Osteoblast (primary cell): ENCODE measurements around the gene POU2F1. TPM values are rescaled to one million over a fixed set of nuclear protein-coding genes. Genes with fewer than 3 reads are reported as not detected.

Experiments
- DNase-seq: peaks from one replicate; pipeline ENCODE4 v3.0.0; 2011; ENCODE audit warnings: low spot score, mixed read lengths; ENCODE audit not compliant: insufficient read length; ENCODE audit errors: missing footprints
- H2AFZ ChIP-seq: 2 replicates; pipeline ENCODE4 v1.6.0; 2011; ENCODE audit warnings: mild to moderate bottlenecking, low read length
- H3K27ac ChIP-seq: 2 replicates; pipeline ENCODE4 v1.5.1; 2011; ENCODE audit warnings: mild to moderate bottlenecking, low read depth, low read length, moderate library complexity
- H3K27me3 ChIP-seq: 2 replicates; pipeline ENCODE4 v1.6.0; 2012; ENCODE audit warnings: mild to moderate bottlenecking, control low read depth, inconsistent platforms, low read length, moderate library complexity; ENCODE audit not compliant: insufficient read depth
- H3K36me3 ChIP-seq: 2 replicates; pipeline ENCODE4 v1.5.1; 2011; ENCODE audit warnings: mild to moderate bottlenecking, low read length, control low read depth, moderate library complexity; ENCODE audit not compliant: insufficient read depth
- H3K4me1 ChIP-seq: 2 replicates; pipeline ENCODE4 v1.5.1; 2011; ENCODE audit warnings: mild to moderate bottlenecking, low read length, control low read depth, moderate library complexity; ENCODE audit not compliant: insufficient read depth
- H3K4me2 ChIP-seq: 2 replicates; pipeline ENCODE4 v1.6.0; 2011; ENCODE audit warnings: mild to moderate bottlenecking, low read length; ENCODE audit not compliant: insufficient read depth
- H3K4me3 ChIP-seq: fragments of 200-600 bp; sonication (generic); 3 replicates; pipeline ENCODE4 v1.5.1; 2012; ENCODE audit warnings: mild to moderate bottlenecking, low read length, inconsistent platforms; ENCODE audit not compliant: insufficient read depth
- H3K79me2 ChIP-seq: 2 replicates; pipeline ENCODE4 v1.6.0; 2012; ENCODE audit warnings: mild to moderate bottlenecking, low read length, control low read depth, inconsistent platforms; ENCODE audit not compliant: insufficient read depth
- H3K9me3 ChIP-seq: 2 replicates; pipeline ENCODE4 v1.5.1; 2011; ENCODE audit warnings: low read depth, low read length, control low read depth
- H4K20me1 ChIP-seq: 2 replicates; pipeline ENCODE4 v1.6.0; 2012; ENCODE audit warnings: mild to moderate bottlenecking, low read length, control low read depth; ENCODE audit not compliant: insufficient read depth
- total RNA-seq: library from RNA; depleted of rRNA; stranded (reverse); fragments of >200 nt; gene quantifications from 2 replicates; pipeline ENCODE4 v1.2.3, GENCODE V29; 2012
- TF ChIP-seq, protein P1 (sequence below): IDR thresholded peaks from 2 replicates; pipeline ENCODE4 v1.5.1; 2011; ENCODE audit warnings: mild to moderate bottlenecking, low read depth, low read length, moderate library complexity; ENCODE audit errors: extremely low read depth

Gene POU2F1
- total RNA-seq, 1 donor = 11.6 TPM

DNA sequence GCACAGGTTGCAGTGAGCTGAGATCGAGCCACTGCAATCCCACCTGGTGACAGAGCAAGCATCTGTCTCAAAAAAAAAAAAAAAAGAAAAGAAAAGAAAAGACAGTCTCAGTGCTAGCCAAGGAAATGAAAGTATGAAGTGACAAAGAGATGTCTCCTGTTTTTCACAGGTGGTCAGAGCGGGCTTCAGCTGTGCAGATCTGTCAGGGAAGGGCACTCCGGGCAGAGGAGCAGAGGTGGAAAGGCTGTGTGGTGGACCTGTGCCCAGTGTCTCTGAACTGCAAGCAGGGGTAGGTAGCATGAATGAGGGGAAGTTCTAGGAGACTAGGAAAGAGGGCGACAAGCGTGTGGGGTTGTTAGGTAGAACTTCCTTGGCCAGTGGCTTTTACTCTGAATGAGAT is 230.2 kb downstream of the POU2F1 start:
- H3K27me3 ChIP-seq = no peaks in the 10 kb centered on the region
- no peak overlapping the region for H3K4me2 ChIP-seq
- DNase-seq = no peak
- no peak overlapping the region for H3K4me3 ChIP-seq
- no peaks in the 10 kb centered on the region for H3K9me3 ChIP-seq
- no peaks in the 10 kb centered on the region for H4K20me1 ChIP-seq
- H3K36me3 ChIP-seq = no peaks in the 10 kb centered on the region
- H2AFZ ChIP-seq = no peak overlapping the region
- no peaks in the 10 kb centered on the region for H3K4me1 ChIP-seq
- H3K79me2 ChIP-seq = no peaks in the 10 kb centered on the region
- no peak overlapping the region for H3K27ac ChIP-seq
- TF ChIP-seq, protein P1, sequence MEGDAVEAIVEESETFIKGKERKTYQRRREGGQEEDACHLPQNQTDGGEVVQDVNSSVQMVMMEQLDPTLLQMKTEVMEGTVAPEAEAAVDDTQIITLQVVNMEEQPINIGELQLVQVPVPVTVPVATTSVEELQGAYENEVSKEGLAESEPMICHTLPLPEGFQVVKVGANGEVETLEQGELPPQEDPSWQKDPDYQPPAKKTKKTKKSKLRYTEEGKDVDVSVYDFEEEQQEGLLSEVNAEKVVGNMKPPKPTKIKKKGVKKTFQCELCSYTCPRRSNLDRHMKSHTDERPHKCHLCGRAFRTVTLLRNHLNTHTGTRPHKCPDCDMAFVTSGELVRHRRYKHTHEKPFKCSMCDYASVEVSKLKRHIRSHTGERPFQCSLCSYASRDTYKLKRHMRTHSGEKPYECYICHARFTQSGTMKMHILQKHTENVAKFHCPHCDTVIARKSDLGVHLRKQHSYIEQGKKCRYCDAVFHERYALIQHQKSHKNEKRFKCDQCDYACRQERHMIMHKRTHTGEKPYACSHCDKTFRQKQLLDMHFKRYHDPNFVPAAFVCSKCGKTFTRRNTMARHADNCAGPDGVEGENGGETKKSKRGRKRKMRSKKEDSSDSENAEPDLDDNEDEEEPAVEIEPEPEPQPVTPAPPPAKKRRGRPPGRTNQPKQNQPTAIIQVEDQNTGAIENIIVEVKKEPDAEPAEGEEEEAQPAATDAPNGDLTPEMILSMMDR = no peak

DNA sequence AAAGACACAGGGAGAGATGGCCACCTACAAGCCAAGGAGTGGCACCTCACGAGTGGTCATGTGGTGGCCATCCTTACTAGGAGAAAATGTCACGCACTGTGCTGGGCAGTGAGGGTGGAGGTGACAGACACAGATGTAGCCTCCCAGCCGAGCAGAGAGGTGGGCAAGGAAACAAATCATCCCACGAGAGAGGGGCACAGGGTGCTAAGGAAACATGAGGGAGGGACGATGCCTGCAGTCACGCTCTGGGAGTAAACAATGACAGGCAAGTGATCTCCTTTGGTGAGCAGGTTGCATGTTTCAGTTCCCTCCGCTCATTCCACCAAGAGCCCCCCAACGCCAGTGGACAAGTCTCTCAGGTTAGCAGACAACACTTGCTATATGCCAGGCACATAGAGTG is 231.8 kb downstream of the POU2F1 start:
- H3K4me2 ChIP-seq = no peak overlapping the region
- TF ChIP-seq, protein P1 = no peak
- no peak overlapping the region for H3K27ac ChIP-seq
- no peaks in the 10 kb centered on the region for H4K20me1 ChIP-seq
- no peaks in the 10 kb centered on the region for H3K9me3 ChIP-seq
- no peaks in the 10 kb centered on the region for H3K27me3 ChIP-seq
- H3K36me3 ChIP-seq = no peaks in the 10 kb centered on the region
- H3K79me2 ChIP-seq = no peaks in the 10 kb centered on the region
- no peak overlapping the region for H2AFZ ChIP-seq
- DNase-seq = no peak
- H3K4me1 ChIP-seq = no peaks in the 10 kb centered on the region
- H3K4me3 ChIP-seq = no peak overlapping the region

DNA sequence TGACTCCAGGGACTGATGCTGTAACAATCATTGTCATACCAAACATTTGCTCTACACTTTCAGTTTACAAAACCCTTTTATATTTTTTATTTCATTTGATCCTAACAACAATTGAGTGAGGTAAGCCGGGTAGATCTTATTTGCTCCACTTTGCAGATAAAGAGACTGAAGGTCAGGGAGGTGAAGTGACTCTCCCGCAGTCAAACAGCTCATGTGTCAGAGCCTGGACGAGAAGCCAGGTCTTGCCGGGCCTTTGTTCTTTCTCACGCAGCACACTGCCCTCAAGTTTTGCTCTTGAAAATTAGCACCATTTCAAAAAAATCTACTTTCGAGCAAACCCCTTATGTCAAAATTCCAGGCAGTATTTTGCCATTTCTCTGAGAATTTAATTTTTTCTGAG is 232.4 kb downstream of the POU2F1 start:
- no peaks in the 10 kb centered on the region for H3K9me3 ChIP-seq
- no peak overlapping the region for H3K27ac ChIP-seq
- TF ChIP-seq, protein P1 = no peak
- no peak overlapping the region for H3K4me2 ChIP-seq
- H3K27me3 ChIP-seq = no peaks in the 10 kb centered on the region
- DNase-seq = no peak
- H2AFZ ChIP-seq = no peak overlapping the region
- no peaks in the 10 kb centered on the region for H3K4me1 ChIP-seq
- H3K4me3 ChIP-seq = no peak overlapping the region
- H3K36me3 ChIP-seq = no peaks in the 10 kb centered on the region
- H3K79me2 ChIP-seq = no peaks in the 10 kb centered on the region
- H4K20me1 ChIP-seq = no peaks in the 10 kb centered on the region

DNA sequence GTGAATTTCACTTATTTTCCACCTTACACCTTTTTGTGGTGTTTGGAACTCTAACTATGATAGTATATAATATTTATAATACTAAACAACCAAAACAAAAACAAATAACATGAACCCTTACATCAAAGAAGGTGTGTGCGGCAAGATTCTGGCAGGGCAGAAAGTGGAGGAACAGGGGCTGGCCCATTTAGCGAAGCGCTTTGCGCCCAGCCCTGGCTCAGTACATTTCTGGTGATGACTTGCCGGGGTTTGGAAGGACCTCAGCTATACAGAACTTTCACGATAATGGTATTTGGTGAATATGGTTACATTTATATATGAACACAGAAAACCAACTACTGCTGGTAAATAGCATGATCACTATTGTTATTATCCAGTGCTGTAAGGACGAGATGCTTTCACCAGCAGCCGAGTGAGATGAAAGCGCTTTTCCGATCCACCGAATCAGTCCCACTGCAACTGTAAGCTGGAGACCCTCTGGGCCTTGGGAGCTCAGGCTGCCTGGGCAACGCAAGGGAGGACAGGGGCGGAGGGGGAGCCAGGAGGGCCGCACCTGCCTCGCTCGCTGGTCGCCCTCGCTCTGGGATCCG is 233.7 kb downstream of the POU2F1 start:
- H3K36me3 ChIP-seq = no peaks in the 10 kb centered on the region
- no peaks in the 10 kb centered on the region for H3K9me3 ChIP-seq
- H3K27ac ChIP-seq = no peak overlapping the region
- H4K20me1 ChIP-seq = no peaks in the 10 kb centered on the region
- no peak for DNase-seq
- TF ChIP-seq, protein P1 = no peak
- H3K79me2 ChIP-seq = no peaks in the 10 kb centered on the region
- peak overlapping the region; percentile 91 for H3K4me2 ChIP-seq
- peak overlapping the region; percentile 85 for H2AFZ ChIP-seq
- peak overlapping the region; percentile 79 for H3K4me3 ChIP-seq
- no peaks in the 10 kb centered on the region for H3K27me3 ChIP-seq
- no peaks in the 10 kb centered on the region for H3K4me1 ChIP-seq
